Measurements from ENCODE around the gene OR1K1. TPM values are rescaled to one million over a fixed set of nuclear protein-coding genes. Genes with fewer than 3 reads are reported as not detected.
"Not testable (repeated sequence)": the region's sequence is repeated elsewhere in the genome, so short reads cannot be mapped to it uniquely, and the experiment has no call there.

OR1K1 gene, protein sequence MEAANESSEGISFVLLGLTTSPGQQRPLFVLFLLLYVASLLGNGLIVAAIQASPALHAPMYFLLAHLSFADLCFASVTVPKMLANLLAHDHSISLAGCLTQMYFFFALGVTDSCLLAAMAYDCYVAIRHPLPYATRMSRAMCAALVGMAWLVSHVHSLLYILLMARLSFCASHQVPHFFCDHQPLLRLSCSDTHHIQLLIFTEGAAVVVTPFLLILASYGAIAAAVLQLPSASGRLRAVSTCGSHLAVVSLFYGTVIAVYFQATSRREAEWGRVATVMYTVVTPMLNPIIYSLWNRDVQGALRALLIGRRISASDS
- not detected in 2 replicates for total RNA-seq (2014; rRNA removed; shearing (Covaris generic))

DNA sequence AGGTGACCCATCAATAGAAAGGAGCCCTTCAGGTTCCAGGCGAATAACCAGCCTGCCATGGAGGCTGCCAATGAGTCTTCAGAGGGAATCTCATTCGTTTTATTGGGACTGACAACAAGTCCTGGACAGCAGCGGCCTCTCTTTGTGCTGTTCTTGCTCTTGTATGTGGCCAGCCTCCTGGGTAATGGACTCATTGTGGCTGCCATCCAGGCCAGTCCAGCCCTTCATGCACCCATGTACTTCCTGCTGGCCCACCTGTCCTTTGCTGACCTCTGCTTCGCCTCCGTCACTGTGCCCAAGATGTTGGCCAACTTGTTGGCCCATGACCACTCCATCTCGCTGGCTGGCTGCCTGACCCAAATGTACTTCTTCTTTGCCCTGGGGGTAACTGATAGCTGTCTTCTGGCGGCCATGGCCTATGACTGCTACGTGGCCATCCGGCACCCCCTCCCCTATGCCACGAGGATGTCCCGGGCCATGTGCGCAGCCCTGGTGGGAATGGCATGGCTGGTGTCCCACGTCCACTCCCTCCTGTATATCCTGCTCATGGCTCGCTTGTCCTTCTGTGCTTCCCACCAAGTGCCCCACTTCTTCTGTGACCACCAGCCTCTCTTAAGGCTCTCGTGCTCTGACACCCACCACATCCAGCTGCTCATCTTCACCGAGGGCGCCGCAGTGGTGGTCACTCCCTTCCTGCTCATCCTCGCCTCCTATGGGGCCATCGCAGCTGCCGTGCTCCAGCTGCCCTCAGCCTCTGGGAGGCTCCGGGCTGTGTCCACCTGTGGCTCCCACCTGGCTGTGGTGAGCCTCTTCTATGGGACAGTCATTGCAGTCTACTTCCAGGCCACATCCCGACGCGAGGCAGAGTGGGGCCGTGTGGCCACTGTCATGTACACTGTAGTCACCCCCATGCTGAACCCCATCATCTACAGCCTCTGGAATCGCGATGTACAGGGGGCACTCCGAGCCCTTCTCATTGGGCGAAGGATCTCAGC, at the start of gene OR1K1:
OR1K1 (plus strand) TSS at position 58 of the 995 bp plus-strand sequence; CDS start at position 58, 0 bp downstream.
- no peak for DNase-seq (ENCODE audit: low read depth)

DNA sequence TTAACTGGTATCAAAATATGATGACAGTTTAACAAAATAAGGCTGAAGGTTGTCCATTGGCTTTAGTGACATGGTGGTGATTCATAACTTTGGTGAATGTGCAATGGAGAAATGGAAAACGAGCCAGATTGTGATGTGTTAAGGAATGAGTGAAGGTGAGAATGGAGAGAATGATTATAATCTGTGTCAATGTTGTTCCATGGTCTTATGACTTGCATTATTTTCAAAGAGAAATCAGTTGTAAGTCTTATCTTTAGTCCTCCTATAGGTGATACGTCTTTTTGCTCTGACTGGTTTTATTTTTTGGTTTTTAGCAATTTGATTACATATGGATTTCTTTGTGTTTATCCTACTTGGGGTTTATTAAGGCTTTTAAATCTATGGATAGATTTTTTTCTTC, 45.1 kb upstream of the OR1K1 start:
- no peak for DNase-seq (ENCODE audit: low read depth)

DNA sequence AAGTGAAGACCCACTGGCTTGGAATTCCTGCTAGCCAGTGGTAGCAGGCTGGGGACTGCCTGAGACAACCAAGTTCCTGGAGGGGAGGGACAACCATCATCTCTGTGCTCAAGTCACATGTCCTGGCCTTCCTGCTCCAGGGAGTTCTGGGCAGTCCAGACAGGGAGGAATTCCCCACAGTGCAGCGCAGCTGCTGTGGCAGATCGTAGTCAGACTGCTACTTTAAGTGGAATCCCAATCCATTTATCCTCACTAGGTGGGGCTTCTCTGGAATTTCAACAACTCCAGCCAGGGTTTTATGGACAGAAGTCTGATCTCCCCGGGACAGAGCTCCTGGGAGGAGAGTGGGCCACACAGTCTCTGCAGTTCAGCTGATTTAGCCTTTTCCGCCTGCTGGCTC, 32.1 kb upstream of the OR1K1 start:
- DNase-seq (ENCODE audit: low read depth), result no peak

DNA sequence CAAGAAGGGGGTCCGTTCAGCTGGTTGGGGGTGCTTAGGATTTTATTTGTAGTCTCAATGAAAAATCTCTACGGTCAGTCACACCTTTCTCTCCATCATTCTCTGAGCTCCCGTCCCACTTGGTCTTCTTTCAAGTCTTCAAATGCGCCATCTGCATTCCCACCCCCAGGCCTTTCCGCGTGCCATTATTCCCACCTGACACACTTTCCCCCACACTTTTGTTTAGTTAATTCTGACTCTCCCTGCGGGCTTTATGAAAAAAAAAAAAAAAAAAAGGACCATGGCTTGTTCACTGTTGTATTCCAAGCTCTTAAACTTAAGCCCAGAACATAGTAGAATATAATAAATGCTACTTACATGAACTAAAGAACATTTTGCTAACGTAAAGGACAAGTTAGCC, 22.9 kb upstream of the OR1K1 start:
- DNase-seq (ENCODE audit: low read depth), result no peak

DNA sequence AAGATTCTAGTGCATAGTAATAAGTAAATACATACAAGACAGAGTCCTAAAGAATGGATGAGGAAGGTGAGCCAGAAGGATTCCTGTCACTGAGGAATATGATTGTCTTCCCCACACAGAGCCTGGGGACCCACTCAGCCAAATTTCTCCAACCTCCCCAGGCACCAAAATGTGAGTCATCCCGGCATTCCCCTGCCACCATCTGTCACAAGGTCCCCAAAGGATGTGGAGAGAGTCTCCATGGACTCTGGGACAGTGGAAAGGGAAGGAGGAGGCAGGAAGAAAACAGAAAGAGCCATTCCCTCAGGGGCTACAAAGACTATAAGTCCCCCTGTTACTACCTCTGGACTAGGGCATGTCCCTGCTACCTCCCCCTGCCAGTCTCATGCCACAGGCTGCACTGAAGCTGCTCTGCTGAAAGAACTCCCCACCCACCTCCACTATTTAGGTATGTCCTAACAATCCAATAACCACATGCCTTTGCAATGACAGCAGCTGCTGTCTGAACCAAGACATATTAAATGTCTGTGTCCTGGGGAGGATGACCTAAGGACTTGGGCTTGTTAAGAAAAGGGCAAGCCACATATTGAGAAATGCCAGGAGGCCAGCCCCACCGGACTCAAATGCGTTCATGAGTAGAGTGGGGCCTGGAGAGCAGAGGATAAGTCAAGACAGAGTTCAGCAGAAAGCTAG, 21.8 kb upstream of the OR1K1 start:
- peak; percentile 40 for DNase-seq (ENCODE audit: low read depth)

DNA sequence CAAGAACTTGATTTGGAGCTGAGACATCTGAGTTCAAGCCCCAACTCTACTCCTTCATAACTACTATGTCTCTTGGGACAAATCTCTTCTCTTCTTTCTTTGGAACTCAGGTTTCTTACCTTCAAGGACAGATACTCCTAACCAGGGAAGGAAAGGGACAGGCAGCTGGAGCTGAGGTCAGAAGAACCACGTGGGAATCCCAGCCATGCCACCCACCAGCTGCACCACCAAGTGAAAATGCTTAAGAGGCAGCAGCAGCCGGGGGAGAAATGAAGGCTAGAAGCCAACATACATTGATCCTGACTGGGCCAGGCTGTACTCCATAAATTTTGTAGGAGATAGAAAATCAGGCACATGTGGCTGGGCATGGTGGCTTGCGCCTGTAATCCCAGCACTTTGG, 20.7 kb upstream of the OR1K1 start:
- no peak for DNase-seq (ENCODE audit: low read depth)

DNA sequence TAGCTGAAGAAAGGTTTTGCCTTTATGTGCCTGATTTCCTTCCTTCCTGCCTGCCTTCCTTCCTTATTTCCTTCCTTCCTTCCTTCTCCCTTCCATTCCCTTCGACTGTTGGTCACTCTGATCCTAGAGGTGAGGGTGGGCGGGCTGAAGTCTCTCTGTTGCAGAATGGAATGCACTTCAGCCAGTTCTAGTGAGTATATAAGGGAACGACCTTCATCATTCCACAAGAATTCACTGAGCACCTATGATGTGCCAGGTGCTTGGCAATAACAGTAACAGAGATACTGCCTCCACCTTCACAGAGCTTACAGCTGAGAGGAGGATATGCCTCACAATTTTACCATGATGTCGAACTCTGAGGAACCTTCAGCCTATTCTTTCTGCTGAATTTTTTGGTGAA, 19.9 kb upstream of the OR1K1 start:
- DNase-seq (ENCODE audit: low read depth), result no peak

DNA sequence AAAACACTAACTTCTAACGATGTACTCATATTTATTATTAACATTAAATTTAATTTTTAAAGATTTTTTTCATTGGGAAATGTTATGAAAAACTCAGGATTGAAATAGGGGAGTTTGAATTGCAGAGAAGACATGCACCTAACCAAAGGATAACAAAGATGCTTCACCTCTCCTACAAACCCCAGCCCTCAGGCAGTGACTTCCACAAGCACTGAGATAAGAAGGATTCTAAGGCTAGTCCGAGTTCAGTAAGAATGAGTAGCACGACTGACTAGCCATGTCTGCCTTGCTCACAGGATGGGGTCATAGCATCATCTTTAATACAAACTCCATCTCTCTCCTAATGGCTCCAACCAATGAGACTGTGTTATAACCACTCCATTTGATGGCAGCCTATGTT, 18.3 kb upstream of the OR1K1 start:
- DNase-seq (ENCODE audit: low read depth), result no peak

DNA sequence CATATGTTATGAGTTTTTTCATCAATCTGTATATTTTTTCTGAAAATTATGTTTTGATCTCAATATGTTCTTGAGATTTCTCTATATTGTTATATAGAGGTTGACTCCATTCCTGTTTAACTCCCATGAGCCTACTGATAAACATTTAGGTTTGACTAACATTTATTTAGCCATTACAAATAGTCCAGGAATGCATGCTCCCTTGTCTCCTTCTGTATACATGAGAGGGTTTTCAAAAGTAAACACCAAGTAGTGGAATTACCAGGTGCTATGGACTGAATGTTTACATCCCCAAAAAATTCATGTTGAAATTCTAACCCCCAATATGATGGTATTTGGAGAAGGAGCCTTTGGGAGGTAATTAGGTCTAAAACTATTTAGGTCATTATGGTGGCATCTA, 14.7 kb upstream of the OR1K1 start:
- DNase-seq (ENCODE audit: low read depth), result no peak

DNA sequence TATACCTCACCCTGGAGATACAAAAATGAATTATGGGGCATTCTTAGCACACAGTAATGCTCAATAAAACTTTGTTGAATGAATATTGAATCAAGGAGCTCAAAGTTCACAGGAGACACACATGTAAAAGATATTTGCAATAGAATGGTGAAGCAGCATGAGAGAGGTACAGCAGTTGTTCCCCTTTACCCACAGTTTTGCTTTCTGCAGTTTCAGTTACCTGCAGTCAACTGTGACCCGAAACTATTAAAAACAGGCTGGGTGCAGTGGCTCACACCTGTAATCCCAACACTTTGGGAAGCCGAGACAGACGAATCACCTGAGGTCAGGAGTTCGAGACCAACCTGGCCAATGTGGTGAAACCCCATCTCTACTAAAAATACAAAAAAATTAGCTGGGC, 13.6 kb upstream of the OR1K1 start:
- DNase-seq (ENCODE audit: low read depth), result no peak

DNA sequence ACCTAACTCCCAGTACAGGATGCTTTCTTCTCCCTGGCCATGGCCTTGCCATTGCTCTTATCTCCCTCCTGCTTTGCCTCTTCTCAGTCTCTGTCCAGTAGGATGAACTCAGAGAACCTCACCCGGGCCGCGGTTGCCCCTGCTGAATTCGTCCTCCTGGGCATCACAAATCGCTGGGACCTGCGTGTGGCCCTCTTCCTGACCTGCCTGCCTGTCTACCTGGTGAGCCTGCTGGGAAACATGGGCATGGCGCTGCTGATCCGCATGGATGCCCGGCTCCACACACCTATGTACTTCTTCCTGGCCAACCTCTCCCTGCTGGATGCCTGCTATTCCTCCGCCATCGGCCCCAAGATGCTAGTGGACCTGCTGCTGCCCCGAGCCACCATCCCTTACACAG, 11.1 kb upstream of the OR1K1 start, which contains the start of gene OR5C1:
OR5C1 (plus strand) TSS at position 103 of the 400 bp plus-strand sequence; CDS start at position 103, 0 bp downstream.
- DNase-seq (ENCODE audit: low read depth), result no peak

DNA sequence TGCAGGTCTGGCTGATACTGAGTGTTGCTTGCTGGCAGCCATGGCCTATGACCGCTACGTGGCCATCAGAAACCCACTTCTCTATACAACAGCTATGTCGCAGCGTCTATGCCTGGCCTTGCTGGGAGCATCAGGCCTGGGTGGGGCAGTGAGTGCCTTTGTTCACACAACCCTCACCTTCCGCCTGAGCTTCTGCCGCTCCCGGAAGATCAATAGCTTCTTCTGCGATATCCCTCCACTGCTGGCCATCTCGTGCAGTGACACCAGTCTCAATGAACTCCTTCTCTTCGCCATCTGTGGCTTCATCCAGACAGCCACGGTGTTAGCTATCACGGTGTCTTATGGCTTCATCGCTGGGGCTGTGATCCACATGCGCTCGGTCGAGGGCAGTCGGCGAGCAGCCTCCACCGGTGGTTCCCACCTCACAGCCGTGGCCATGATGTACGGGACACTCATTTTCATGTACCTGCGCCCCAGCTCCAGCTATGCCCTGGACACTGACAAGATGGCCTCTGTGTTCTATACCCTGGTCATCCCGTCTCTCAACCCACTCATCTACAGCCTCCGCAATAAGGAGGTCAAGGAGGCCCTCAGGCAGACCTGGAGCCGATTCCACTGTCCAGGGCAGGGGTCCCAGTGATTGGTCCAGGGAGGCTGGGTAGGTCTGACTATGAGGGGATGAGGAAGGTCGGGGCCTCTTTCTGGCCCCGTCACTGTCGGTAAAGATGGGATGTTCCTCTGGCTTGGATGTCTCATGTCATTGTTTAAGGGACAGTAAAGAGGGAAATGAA, 10.5 kb upstream of the OR1K1 start:
- no peak for DNase-seq (ENCODE audit: low read depth)

DNA sequence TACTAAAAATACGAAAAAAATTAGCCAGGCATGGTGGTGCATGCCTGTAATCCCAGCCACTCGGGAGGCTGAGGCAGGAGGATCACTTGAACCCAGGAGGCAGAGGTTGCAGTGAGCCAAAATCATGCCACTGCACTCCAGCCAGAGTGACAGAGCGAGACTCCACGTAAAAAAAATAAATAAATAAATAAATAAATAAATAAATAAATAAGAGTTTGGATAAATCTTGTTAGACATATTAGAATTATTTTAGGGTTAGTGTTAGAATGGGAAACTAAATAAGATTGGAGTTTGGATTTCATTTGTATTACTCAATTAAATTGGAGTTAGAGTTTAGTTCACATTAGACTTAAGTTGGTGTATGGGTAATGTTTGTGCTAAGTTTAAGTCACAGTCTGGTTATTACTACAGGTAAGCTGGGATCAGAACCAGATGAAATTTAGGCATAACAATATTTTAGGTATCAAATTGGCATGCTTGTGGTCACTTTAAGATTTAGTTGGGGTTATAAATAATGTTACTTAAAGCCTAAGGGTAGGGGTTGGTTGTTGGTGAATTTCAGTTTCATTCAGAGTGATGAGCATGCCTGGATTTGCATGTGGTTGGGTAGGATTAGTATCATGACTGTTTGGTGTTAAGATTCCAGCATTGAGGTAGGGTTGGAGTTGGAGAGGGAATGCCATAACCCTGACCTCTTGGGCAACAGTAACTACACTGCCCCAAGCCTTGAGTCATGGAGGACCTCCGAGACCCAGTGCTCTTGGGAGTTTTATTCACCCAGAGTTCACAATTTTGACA, 7.9 kb upstream of the OR1K1 start:
- no peak for DNase-seq (ENCODE audit: low read depth)

DNA sequence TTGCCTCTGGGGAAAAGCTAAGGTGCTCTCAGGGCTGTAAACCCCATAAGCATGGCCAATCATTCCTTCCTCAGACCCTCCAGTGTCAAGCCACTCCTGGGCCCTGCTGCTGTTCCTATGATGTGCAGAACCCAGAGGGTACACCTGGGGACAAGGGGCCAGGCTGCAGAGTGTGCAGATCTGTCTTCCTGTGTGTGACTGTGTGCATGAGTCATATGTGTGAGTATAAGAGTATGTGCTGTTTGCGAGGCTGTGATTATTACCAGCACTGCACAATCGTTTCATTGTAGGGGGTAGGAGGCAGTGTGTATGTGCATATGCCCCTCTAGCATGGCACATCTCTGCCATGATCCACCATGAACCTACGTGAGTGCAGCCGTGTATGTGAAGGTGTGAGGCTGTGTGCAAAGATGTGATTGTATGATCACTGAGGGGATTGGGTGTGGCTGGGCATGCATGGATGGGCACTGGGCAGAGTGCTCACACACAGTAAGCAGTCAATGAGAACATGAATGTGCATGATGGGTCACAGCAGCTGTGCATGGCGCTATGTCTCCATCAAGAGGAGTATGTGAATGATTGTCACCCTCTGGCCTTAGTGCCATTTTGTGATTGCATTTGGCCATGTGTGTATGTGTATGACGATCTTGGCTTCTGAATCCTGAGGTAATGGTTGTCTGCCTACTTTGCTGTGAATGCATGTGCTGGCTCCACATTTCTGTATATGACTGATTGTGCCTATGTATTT, 2.4 kb upstream of the OR1K1 start:
- no peak for DNase-seq (ENCODE audit: low read depth)

DNA sequence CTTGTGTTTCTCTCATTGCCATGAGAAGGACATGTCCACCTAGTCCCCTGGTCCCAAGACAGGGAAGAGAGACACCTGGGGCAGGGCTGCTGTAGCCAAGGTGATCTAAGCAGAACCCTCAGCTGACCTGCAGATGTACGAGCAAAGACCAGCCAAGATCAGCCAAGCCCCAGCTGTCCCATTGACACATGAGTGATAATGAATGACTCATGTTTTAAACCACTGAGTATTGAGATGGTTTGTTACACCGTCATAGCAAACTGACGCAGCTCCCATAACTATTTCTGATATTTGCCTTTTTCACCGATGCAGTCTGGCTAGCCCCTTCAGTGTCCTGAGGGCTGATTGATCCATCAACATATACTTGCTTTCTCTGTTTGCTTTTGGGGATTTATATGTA, 6.7 kb downstream of the OR1K1 start:
- DNase-seq (ENCODE audit: low read depth), result peak; percentile 17

DNA sequence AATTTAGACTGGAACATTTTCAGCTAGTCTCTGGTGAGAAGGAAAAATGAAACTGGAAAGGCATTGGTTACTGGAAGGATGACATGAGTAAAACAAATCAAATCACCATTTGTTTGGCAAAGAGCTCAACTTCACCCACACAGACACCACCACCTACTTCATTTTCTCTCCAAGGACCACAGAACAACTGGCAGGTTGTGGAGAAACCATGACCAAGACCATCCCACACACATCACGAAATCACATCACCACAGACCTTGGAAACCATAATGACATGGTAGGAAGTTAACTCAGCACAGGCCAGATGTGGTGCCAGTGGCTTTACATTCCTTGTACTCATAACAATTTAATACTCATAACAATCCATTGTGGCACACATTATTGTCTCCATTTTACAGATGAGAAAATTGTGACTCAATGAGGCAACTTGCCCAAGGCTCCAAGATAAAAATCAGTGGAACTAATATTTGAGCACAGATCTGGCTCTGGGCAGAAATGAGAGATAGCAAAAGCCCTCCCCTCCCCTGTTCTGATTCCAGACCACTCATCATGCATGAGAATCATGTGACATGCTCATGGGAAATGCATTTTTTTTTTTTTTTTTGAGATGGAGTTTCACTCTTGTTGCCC, 7.5 kb downstream of the OR1K1 start:
- DNase-seq (ENCODE audit: low read depth), result peak; percentile 13

DNA sequence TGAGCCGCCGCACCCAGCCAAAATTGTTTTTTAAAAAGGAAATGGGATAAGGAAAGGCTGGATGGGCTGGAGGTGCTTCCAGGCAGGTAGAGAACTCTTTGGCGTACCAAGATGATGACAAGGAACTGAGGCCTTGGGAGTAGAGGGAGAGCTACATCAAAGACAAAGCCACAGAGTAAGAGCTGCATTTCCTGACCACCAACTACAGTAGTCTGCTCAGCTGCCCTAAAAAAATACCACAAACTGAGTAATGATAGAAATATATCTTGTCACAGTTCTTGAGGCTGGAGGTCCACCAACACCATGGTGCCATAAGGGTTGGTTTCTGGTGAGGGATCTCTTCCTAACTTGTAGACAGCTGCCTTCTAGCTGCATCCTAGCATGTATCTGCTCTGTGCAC, 8.2 kb downstream of the OR1K1 start:
- DNase-seq (ENCODE audit: low read depth), result no peak

DNA sequence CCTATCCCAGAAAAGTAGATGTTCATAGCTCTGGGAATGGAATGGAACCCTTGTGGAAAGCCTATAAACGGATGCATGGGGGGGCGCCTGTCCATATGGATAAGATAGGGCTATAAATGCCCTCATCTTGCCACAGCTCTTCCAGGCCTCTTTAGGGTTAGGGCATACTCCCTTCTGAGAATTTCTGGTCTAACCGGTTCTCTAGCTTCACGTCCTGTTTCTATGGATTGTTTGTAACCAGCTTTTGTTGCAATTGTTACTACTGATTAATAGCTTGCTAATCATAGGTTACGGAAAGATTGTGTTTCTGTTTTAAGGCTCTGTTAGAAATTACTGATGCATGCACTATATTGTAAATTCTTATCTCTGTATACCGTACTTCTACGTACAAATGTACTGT, 9.3 kb downstream of the OR1K1 start:
- not testable (repeated sequence) for DNase-seq (ENCODE audit: low read depth)

DNA sequence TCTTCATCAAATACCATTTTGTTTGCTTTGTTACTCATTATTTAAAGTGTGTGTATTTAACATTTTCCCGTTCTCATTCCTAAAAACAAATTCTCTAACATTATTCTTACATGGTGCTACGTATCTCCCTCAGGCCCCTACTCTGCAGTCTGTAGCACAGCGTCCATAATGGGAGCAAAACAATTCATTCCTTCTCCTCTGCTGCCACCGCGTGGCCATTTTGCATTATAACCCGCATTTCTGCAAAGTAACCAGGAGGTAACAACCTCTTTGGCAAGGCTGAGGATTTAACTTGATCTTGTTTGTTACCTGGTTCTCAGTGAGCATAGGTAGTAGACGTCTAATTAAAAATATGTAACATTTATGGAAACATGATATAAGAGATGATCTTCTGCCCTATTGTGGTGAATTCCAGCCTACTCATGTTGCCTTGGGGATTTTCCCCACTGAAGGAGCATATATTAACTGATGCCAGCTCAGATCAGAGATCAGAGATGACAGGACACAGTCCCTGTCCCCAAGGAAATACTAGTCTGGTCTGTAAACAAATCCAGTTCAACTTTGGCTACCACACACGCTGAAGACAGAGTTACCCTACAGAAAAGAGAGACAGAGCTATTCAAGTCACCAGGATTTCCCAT, 10.5 kb downstream of the OR1K1 start:
- DNase-seq (ENCODE audit: low read depth), result peak; percentile 61

Measured in RPMI7951 (cell line).